ENCODE results near the gene ATXN7. TPM values are rescaled to one million over a fixed set of nuclear protein-coding genes. Genes with fewer than 3 reads are reported as not detected.

The ATXN7 gene, protein sequence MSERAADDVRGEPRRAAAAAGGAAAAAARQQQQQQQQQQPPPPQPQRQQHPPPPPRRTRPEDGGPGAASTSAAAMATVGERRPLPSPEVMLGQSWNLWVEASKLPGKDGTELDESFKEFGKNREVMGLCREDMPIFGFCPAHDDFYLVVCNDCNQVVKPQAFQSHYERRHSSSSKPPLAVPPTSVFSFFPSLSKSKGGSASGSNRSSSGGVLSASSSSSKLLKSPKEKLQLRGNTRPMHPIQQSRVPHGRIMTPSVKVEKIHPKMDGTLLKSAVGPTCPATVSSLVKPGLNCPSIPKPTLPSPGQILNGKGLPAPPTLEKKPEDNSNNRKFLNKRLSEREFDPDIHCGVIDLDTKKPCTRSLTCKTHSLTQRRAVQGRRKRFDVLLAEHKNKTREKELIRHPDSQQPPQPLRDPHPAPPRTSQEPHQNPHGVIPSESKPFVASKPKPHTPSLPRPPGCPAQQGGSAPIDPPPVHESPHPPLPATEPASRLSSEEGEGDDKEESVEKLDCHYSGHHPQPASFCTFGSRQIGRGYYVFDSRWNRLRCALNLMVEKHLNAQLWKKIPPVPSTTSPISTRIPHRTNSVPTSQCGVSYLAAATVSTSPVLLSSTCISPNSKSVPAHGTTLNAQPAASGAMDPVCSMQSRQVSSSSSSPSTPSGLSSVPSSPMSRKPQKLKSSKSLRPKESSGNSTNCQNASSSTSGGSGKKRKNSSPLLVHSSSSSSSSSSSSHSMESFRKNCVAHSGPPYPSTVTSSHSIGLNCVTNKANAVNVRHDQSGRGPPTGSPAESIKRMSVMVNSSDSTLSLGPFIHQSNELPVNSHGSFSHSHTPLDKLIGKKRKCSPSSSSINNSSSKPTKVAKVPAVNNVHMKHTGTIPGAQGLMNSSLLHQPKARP
- total RNA-seq, result 10 to 100 TPM; 88.2 to 91.8 TPM

DNA sequence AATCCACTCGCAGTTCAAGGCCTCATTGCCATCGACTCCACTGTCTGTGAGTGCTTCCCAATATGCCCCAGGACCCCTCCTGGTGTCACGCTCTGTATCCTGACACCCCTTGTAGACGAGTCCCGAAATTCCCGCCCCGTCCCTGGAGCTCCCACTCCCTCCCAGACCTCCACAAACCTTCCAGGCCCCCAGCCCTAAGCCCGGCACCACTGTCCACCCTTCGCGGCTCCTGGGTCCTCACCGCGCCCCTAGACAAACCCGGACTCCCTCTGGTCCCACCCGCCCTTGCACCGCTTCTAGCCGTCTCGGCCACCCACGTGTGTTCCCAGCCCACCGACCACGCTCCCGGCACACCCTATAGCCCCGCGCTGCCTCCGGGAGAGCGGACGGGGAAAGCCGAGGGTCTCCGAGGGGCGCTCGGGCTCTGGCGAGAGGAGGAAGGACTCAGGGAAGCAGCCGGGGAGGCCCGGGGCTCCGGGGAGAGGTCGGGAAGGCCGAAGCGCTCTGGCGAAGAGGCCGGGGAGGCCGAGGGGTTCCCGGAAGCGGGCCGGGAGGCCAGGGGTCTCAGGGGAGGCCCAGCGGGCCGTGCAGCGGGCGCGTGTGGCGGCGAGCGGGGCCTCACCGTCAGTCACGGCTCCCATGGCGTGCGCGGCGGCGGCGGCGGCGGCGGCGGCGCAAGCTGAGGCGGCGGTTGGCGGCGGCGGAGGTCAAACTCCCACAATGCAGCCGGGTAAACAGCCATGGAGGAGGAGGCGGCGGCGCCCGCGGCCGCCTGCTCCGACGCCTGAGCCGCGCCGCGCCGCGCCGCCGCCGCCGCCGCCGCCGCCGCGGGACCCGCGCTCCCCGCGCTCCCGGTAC, at the start of gene ATXN7, which contains the start of gene THOC7:
ATXN7 (plus strand) TSS at position 718 of the 858 bp plus-strand sequence. CDS start 48,732 bp downstream, outside the sequence.
THOC7 (minus strand) TSS at position 656 of the 858 bp plus-strand sequence; CDS start at position 641, 15 bp downstream.
- peak within 1 kb of the TSS; percentile 92 for H3K4me3 Mint-ChIP-seq
- no peaks in the 10 kb centered on the region for H3K27me3 Mint-ChIP-seq

DNA sequence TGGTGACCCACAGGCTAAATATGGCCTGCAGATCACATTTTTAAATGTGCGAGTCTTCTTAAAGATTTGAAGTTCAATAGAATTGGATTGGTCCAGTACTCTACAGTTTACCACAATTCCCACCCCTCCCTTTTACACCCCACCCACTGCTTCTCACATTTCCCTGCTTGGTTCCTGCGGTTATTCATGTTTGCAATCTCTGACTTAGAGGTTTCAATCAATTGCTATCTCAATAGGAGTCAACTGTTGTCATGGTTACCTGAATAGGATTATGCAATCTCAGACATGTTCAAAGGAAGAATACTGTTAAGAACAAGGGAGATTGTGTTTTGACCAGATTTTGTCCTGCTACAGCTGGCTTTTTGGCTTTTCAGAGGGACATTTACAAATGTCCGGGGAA, 49.4 kb upstream of the ATXN7 start:
- Mint-ChIP-seq H3K27ac (no peak overlapping the region), H3K27me3 (peaks cover 1% of the 10 kb centered on the region)

More for the DNA sequence above, at the start of gene ATXN7, which contains the start of gene THOC7:
- H3K4me1 Mint-ChIP-seq, result peaks cover 40% of the 10 kb centered on the region
- DNase-seq (peak; percentile 80), ATAC-seq (ENCODE audit: low read depth) (peak; percentile 69)
- peak within 1 kb of the TSS; percentile 95 for H3K27ac Mint-ChIP-seq
- POLR2A ChIA-PET, result interaction anchor here (1.4 to 2.3 kb wide), 3 partner anchors 48 to 160 kb away, joined by 4 to 8 read pairs (median 5); partner anchors contain the start of genes PSMD6 and SCAANT1
- H3K36me3 Mint-ChIP-seq, result peaks cover 21% of the 10 kb centered on the region
- no peaks in the 10 kb centered on the region for H3K9me3 Mint-ChIP-seq

DNA sequence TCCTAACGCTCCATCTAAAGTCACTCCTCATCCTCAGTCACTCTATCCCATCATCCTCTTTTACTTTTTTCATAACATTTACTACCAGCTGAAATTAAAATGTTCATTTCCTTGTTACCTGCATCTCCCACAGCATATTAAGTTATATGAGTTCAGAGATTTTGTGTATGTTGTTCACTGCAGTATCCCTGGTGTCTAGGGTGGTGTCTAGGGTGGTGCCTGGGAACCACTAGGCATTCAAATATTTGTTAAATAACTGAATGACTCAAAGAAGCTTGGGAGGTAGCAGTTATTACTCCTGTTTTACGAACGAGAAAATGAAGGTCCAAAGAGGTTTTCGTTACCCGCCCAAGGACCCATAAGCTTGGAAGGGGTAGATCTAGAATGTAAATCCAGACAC, 46.4 kb upstream of the ATXN7 start:
- ATAC-seq (ENCODE audit: low read depth), result no peak
- DNase-seq, result no peak
- POLR2A ChIA-PET, result no interaction called here
- Mint-ChIP-seq H3K27me3 (no peaks in the 10 kb centered on the region), H3K27ac (no peak overlapping the region), H3K9me3 (no peaks in the 10 kb centered on the region), H3K4me1 (peaks cover 2% of the 10 kb centered on the region), H3K4me3 (no peak overlapping the region), H3K36me3 (no peaks in the 10 kb centered on the region)

More for the DNA sequence above, 49.4 kb upstream of the ATXN7 start:
- ATAC-seq (ENCODE audit: low read depth) (no peak), DNase-seq (no peak)
- peaks cover 1% of the 10 kb centered on the region for H3K36me3 Mint-ChIP-seq
- H3K9me3 Mint-ChIP-seq, result no peaks in the 10 kb centered on the region
- no peak overlapping the region for H3K4me3 Mint-ChIP-seq
- H3K4me1 Mint-ChIP-seq, result peaks cover 2% of the 10 kb centered on the region
- POLR2A ChIA-PET, result no interaction called here

DNA sequence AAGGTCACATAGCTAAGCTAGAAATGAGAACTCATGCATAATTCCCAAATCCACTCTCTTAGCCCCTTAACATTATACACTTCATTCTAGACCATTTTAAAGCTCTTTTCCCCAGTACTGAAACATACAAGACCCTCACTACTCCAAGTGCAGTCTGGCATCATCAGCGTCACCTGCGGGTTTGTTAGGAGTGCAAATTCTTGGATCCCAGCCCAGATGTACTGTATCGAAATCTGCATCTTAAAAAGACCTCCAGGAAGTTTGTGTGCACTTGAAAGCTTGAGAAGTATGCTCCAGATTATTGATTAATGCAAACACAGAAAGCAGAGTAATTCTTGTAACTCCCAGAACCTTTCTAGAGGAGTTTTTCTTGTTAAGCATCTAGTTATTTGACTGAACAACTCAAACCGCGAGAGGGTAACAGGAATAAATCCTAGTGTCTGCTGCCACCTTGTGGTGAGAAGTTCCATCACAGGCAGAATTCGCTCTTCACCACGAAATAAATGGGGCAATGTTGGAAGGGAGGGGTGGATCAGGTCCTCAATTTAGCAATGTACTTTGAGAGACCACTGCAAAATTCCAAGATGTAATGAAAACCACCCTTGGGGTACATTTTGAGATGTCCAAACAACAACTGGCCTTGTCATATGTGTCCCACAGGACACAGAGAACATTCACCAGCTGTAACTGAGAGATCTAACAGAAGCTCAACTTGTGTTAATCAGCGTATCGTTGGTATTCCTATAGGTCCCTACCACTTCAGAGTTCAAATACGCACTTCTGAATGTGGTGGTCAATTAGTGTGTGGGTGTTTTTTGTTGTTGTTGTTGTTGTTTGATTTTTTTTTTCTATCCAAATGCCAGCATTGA, 45.2 kb upstream of the ATXN7 start:
- ATAC-seq (ENCODE audit: low read depth), result peak; percentile 39
- Mint-ChIP-seq H3K27me3 (no peaks in the 10 kb centered on the region), H3K4me3 (no peak overlapping the region), H3K36me3 (no peaks in the 10 kb centered on the region), H3K27ac (no peak overlapping the region), H3K4me1 (peaks cover 2% of the 10 kb centered on the region), H3K9me3 (no peaks in the 10 kb centered on the region)
- POLR2A ChIA-PET, result no interaction called here
- peak; percentile 40 for DNase-seq

DNA sequence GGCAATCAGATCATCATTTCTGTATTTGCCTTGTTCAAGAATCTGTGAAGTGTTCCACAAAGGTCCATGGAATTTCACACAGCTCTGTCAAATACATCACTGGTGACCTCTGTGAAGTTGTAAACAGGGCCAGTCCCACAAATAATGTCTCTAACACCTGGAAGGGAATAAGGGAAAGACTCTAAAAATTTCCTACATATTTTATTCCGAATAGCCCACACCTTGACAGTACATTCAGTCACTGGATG, 44.6 kb upstream of the ATXN7 start, which contains the start of gene C3orf49:
C3orf49 (plus strand) TSS at position 149 of the 248 bp plus-strand sequence. CDS start 173 bp downstream, outside the sequence.
- DNase-seq (no peak), ATAC-seq (ENCODE audit: low read depth) (no peak)
- H3K9me3 Mint-ChIP-seq, result no peaks in the 10 kb centered on the region
- POLR2A ChIA-PET, result no interaction called here
- H3K27me3 Mint-ChIP-seq, result no peaks in the 10 kb centered on the region
- H3K36me3 Mint-ChIP-seq, result no peaks in the 10 kb centered on the region
- H3K4me3 Mint-ChIP-seq, result no peak within 1 kb of the TSS
- peaks cover 2% of the 10 kb centered on the region for H3K4me1 Mint-ChIP-seq
- no peak within 1 kb of the TSS for H3K27ac Mint-ChIP-seq

DNA sequence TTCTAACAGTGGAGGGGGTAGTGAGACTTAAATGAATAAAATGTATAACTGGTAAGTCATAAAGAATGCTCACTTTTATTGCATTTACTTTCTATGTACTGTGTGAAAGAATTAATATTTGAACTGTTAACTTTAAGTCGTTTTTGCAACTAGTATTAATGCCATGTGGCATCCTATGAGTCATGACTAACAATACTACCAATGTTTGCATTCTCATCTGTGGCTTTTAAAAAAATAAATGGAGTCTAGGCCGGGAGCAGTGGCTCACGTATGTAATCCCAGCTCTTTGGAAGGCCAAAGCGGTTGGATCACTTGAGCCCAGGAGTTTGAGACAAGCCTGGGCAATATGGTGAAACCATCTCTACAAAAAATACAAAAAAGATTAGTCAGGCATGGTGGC, 39.4 kb upstream of the ATXN7 start:
- no peaks in the 10 kb centered on the region for H3K27me3 Mint-ChIP-seq
- POLR2A ChIA-PET, result no interaction called here
- H3K9me3 Mint-ChIP-seq, result no peaks in the 10 kb centered on the region
- no peak for DNase-seq
- H3K27ac Mint-ChIP-seq, result no peak overlapping the region
- no peaks in the 10 kb centered on the region for H3K4me1 Mint-ChIP-seq
- no peak overlapping the region for H3K4me3 Mint-ChIP-seq
- peaks cover under 1% of the 10 kb centered on the region for H3K36me3 Mint-ChIP-seq
- no peak for ATAC-seq (ENCODE audit: low read depth)

DNA sequence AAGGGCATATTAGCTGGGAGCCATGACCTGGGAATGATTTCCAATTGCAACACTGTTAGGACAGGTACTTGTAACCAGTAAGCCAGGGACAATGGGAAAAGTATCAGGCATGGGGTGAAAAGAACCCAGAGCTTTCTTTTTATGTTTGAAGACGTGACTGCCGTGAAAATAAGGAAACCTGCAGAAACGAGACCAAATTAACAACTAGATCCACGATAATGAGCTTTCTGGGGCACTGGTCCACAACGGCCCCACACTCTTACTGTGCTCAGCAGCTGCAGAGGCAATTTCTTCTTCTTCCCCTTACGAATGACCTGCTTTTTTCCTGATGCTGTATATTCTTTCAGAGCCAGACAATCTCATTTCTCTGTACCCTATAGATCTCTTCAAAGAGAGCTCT, 33.1 kb upstream of the ATXN7 start:
- POLR2A ChIA-PET, result no interaction called here

DNA sequence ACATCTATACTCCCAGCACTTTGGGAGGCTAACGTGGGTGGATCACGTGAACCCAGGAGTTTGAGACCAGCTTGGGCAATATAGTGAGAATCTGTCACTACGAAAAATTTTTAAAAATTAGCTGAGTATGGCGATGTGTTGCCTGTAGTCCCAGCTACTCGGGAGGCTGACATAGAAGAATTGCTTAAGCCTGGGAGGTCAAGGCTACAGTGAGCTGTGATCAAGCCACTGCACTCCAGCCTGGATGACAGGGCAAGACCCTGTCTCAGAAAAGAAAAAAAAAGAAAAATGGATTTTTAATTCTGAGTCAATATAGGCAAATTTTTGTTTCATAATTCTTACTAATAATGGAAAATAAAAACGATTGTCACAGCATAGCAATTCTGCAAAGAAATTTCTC, 31.3 kb upstream of the ATXN7 start:
- Mint-ChIP-seq H3K27ac (no peak overlapping the region), H3K4me3 (no peak overlapping the region), H3K4me1 (no peaks in the 10 kb centered on the region), H3K36me3 (peaks cover 10% of the 10 kb centered on the region), H3K9me3 (no peaks in the 10 kb centered on the region), H3K27me3 (no peaks in the 10 kb centered on the region)
- DNase-seq (no peak), ATAC-seq (ENCODE audit: low read depth) (no peak)
- POLR2A ChIA-PET, result interaction anchor here (0.7 kb wide), 1 partner anchor 29 kb away, joined by 5 read pairs; no protein-coding TSS in a partner anchor

More for the DNA sequence above, 33.1 kb upstream of the ATXN7 start:
- H3K27me3 Mint-ChIP-seq, result no peaks in the 10 kb centered on the region
- DNase-seq (no peak), ATAC-seq (ENCODE audit: low read depth) (no peak)
- no peak overlapping the region for H3K27ac Mint-ChIP-seq
- H3K36me3 Mint-ChIP-seq, result peaks cover 10% of the 10 kb centered on the region
- no peak overlapping the region for H3K4me3 Mint-ChIP-seq
- no peaks in the 10 kb centered on the region for H3K9me3 Mint-ChIP-seq
- H3K4me1 Mint-ChIP-seq, result no peaks in the 10 kb centered on the region

DNA sequence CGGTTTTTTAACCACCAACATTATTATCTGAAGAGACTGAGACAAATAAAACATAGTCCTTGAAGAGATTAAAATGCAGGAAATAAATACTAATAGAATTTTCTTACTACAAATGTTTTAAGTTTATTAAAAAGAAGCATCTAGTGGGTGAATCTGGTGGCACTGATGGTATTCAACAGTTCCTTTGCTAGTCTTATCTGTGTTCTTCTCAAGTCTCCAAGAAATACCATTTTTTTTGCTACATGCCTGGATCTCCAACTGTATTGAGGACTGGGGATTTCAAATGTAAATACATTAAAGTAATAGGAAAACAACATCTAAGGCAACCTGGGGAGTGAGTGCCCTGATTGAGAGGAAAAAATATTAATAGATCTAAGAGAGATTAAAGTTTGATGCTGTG, 22.0 kb upstream of the ATXN7 start:
- ATAC-seq (ENCODE audit: low read depth) (no peak), DNase-seq (no peak)
- Mint-ChIP-seq H3K9me3 (no peaks in the 10 kb centered on the region), H3K36me3 (peaks cover 20% of the 10 kb centered on the region), H3K4me3 (no peak overlapping the region), H3K27me3 (no peaks in the 10 kb centered on the region), H3K27ac (no peak overlapping the region), H3K4me1 (peaks cover 1% of the 10 kb centered on the region)
- POLR2A ChIA-PET, result no interaction called here

DNA sequence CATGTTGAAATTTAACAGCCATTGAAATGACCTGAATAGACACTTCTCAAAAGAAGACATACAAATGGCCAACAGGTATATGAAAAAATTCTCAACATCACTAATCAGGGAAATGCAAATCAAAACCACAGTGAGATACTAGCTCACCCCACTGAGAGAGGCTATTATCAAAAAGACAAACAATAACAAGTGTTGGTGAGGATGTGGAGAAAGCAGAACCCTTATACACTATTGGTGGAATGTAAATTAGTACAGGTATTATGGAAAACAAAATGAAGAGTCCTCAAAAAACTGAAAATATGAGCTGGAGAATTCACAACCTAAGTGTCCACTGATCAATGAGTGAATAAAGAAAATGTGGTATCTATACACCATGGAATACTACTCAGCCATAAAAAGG, 21.5 kb upstream of the ATXN7 start:
- Mint-ChIP-seq H3K4me3 (no peak overlapping the region), H3K9me3 (no peaks in the 10 kb centered on the region), H3K27ac (no peak overlapping the region), H3K4me1 (peaks cover 1% of the 10 kb centered on the region), H3K36me3 (peaks cover 20% of the 10 kb centered on the region), H3K27me3 (no peaks in the 10 kb centered on the region)
- DNase-seq, result no peak
- ATAC-seq (ENCODE audit: low read depth), result no peak
- POLR2A ChIA-PET, result interaction anchor here (0.6 kb wide), 1 partner anchor 17 kb away, joined by 3 read pairs; no protein-coding TSS in a partner anchor

DNA sequence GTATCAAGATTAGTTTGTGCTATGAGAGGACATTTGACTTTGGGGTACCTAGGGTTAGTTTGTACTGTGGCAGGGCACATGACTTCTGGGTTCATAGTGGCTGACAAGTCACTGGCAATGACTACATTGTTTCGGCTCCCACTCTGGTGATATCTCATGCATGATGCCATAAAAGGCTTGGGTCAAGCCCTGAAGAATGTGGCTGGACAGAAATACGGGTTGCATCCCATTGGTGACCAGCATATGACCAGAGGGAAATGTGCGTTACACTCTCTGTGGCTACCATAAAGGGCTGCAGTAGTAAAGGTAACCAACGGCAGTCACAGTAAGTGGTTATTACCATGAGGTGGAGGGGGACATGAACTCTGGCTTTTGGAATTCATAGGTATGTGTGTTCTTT, 18.5 kb upstream of the ATXN7 start:
- POLR2A ChIA-PET, result no interaction called here
- Mint-ChIP-seq H3K4me3 (no peak overlapping the region), H3K4me1 (peaks cover 4% of the 10 kb centered on the region), H3K9me3 (no peaks in the 10 kb centered on the region), H3K36me3 (peaks cover 20% of the 10 kb centered on the region), H3K27ac (no peak overlapping the region), H3K27me3 (no peaks in the 10 kb centered on the region)
- no peak for DNase-seq
- ATAC-seq (ENCODE audit: low read depth), result no peak

DNA sequence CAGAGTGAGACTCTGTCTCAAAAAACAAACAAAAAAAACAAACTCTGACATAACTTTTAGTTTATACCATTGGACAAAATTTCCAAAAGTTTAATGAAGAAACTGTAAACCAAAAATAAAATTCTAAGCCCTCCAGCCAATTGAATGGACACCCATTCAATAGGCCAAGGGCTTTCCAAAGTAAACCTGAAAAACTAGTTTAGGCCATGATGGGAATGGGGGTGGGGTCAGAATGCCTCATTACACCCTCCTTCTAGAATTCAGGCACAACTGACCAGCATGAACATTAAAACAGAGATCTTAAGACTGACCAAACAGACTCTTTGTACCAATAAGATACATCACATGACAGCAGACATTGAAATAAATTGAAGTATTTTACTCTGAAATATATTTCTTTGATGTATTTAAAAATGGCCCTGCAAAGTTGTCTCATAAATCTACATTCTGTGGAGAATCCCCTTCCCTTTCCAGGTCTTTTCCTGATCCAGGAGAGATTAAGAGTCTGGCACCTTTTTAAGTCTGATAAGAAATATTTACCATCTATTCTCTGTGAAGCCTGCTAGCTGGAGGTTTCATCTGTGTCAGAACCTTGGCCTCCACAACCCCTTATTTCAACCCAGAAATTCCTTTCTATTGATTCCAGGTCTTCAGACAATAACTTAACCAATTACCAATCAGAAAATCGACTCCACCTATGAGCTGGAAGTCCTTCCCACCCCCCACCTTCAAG, 15.8 kb upstream of the ATXN7 start:
- POLR2A ChIA-PET, result no interaction called here

More for the DNA sequence above, 15.8 kb upstream of the ATXN7 start:
- ATAC-seq (ENCODE audit: low read depth), result no peak
- peaks cover 22% of the 10 kb centered on the region for H3K36me3 Mint-ChIP-seq
- H3K27me3 Mint-ChIP-seq, result no peaks in the 10 kb centered on the region
- DNase-seq, result no peak
- no peak overlapping the region for H3K4me3 Mint-ChIP-seq
- H3K9me3 Mint-ChIP-seq, result no peaks in the 10 kb centered on the region
- H3K27ac Mint-ChIP-seq, result no peak overlapping the region
- peaks cover 2% of the 10 kb centered on the region for H3K4me1 Mint-ChIP-seq

Data from activated naive CD8-positive, alpha-beta T cell treated with anti-CD3 and anti-CD28 coated beads, Interleukin-2, amount 10 ng/mL, durations not matched to agents 7 days and 5 days (primary cell).